ENCODE measurements around the gene STX4. TPM values are rescaled to one million over a fixed set of nuclear protein-coding genes. Genes with fewer than 3 reads are reported as not detected.
"Not testable (repeated sequence)": the region's sequence is repeated elsewhere in the genome, so short reads cannot be mapped to it uniquely, and the experiment has no call there.

Gene STX4
- total RNA-seq, 4 donors from 2014 or later, result 26.8 to 47.6 (median 39.9) TPM

GRCh38 chr16:31010585-31011325, 22.6 kb upstream of the STX4 start, which contains the start of gene STX1B:
STX1B (minus strand) TSS chr16:31010638; CDS start chr16:31010396, 242 bp downstream.
- Histone ChIP-seq H3K4me3 (replicated peaks in 1 of 3) (no peak within 1 kb of the TSS), H3K36me3 (no peaks in the 10 kb centered on the region), H3K4me1 (no peaks in the 10 kb centered on the region), H3K27ac (no peak within 1 kb of the TSS), H3K9me3 (no peaks in the 10 kb centered on the region), H3K27me3 (peaks cover 6% of the 10 kb centered on the region)
- DNase-seq, result no peak
- intact Hi-C loops (cut with DNase I), result no loop called here
- TF ChIP-seq CTCF (IDR thresholded peaks at IDR 0.05) (no peak), POLR2A (IDR thresholded peaks at IDR 0.05) (no peak)
- WGBS, 2 donors, result 17 to 20% methylated on average over 23 to 29 of the region's 45 CpGs

- H3K27me3 ChIP-seq; H3K4me1 ChIP-seq; DNase-seq; H3K36me3 ChIP-seq; H3K9me3 ChIP-seq; H3K27ac ChIP-seq; intact Hi-C loops (cut with DNase I); H3K4me3 ChIP-seq (replicated peaks in 1 of 3): not testable (repeated sequence)
- 80 to 82% methylated on average over 7 of the region's 7 CpGs for WGBS, 2 donors
Measured at GRCh38 chr16:31011815-31012214, 21.5 kb upstream of the STX4 start.

GRCh38 chr16:31013292-31013691, 20.1 kb upstream of the STX4 start:
- intact Hi-C loops (cut with DNase I); H3K4me3 ChIP-seq (replicated peaks in 1 of 3); H3K9me3 ChIP-seq; DNase-seq; H3K36me3 ChIP-seq; H3K27me3 ChIP-seq; H3K27ac ChIP-seq; H3K4me1 ChIP-seq: not testable (repeated sequence)

GRCh38 chr16:31016018-31016417, 17.3 kb upstream of the STX4 start:
- H3K4me3 ChIP-seq (replicated peaks in 1 of 3), result no peak overlapping the region
- DNase-seq, result no peak
- TF ChIP-seq POLR2A (IDR thresholded peaks at IDR 0.05), result no peak
- no peak for TF ChIP-seq CTCF (IDR thresholded peaks at IDR 0.05)
- H3K36me3 ChIP-seq, result no peaks in the 10 kb centered on the region
- H3K9me3 ChIP-seq, result no peaks in the 10 kb centered on the region
- intact Hi-C loops (cut with DNase I), result no loop called here
- 67 to 69% methylated on average over 6 of the region's 6 CpGs for WGBS, 2 donors
- peaks cover 6% of the 10 kb centered on the region for H3K27me3 ChIP-seq
- H3K27ac ChIP-seq, result no peak overlapping the region
- H3K4me1 ChIP-seq, result no peaks in the 10 kb centered on the region

- H3K9me3 ChIP-seq; H3K4me3 ChIP-seq (replicated peaks in 1 of 3); H3K27me3 ChIP-seq; DNase-seq; H3K27ac ChIP-seq; H3K36me3 ChIP-seq; H3K4me1 ChIP-seq; intact Hi-C loops (cut with DNase I): not testable (repeated sequence)
- 88 to 94% methylated on average over 10 of the region's 10 CpGs for WGBS, 2 donors
Measured at GRCh38 chr16:31017756-31018155, 15.6 kb upstream of the STX4 start.

GRCh38 chr16:31020536-31020935, 12.8 kb upstream of the STX4 start:
- Histone ChIP-seq H3K27me3 (no peaks in the 10 kb centered on the region), H3K4me1 (no peaks in the 10 kb centered on the region), H3K9me3 (no peaks in the 10 kb centered on the region), H3K27ac (no peak overlapping the region), H3K36me3 (no peaks in the 10 kb centered on the region), H3K4me3 (replicated peaks in 1 of 3) (no peak overlapping the region)
- WGBS, 2 donors, result 90 to 91% methylated on average over 3 of the region's 3 CpGs
- intact Hi-C loops (cut with DNase I), result no loop called here
- DNase-seq, result no peak
- TF ChIP-seq CTCF (IDR thresholded peaks at IDR 0.05), result no peak
- TF ChIP-seq POLR2A (IDR thresholded peaks at IDR 0.05), result no peak

Data from thyroid gland (tissue), 4 donors.